Pancreas (tissue), 10 donors: ENCODE measurements around the gene CTXND1. TPM values are rescaled to one million over a fixed set of nuclear protein-coding genes. Genes with fewer than 3 reads are reported as not detected.

ENCODE experiments used
- ATAC-seq, 4 donors: fragments of 200-7000 bp; cut with Tn5 transposase; one replicate each; pipeline versions ENCODE4 v1.8.0 to v1.9.1; 2020; ENCODE audit warnings: mild to moderate bottlenecking in 4 of 4, moderate library complexity in 4 of 4
- DNase-seq, 6 donors: peaks; one replicate each; pipeline ENCODE4 v3.0.0-alpha.2; 2020
- FAIRE-seq: peaks from 2 replicates; lab custom pipeline; 2012; peaks lifted over from hg19 to GRCh38; lab: Jason Lieb, UNC
- H3K27ac ChIP-seq, 4 donors: fragments of 200-600 bp; sonication (generic); 1 replicate in 3 of 4; 2 replicates in 1 of 4; pipeline versions ENCODE4 v1.5.0 to v1.8.0; 2020
- H3K27me3 ChIP-seq, 4 donors: fragments of 200-600 bp; one replicate each; pipeline ENCODE4 v1.8.0; 2021
- H3K36me3 ChIP-seq, 3 donors: fragments of 200-600 bp; sonication (generic) in 1 of 3; one replicate each; pipeline versions ENCODE4 v1.5.0 to v1.8.0; 2020 to 2021
- H3K4me1 ChIP-seq, 3 donors: fragments of 200-600 bp; one replicate each; pipeline ENCODE4 v1.8.0; 2021
- H3K4me3 ChIP-seq, 4 donors: fragments of 200-600 bp; sonication (generic) in 2 of 4; one replicate each; pipeline versions ENCODE4 v1.5.0 to v1.8.0; 2020 to 2021
- H3K9me3 ChIP-seq, 4 donors: fragments of 200-600 bp; one replicate each; pipeline ENCODE4 v1.8.0; 2021
- CTCF ChIP-seq, 4 donors: fragments of 200-600 bp; sonication (generic) in 3 of 4; IDR thresholded peaks; one replicate each; pipeline versions ENCODE4 v1.5.0 to v1.8.0; 2021; ENCODE audit warnings: antibody characterized with exemption in 4 of 4
- WGBS, 2 donors: extraction: QIAGEN DNeasy Blood & Tissue Kit; methylation state at CpG; one replicate each; pipeline ENCODE4 v1.1.7; 2013; 5-methylcytosine and 5-hydroxymethylcytosine counted together
- intact Hi-C, 3 donors: fragments of 100-400 bp; cut with DNase I; formaldehyde crosslinking; loops; one replicate each; pipeline versions ENCODE4 v1.11.1 to v1.14.2; 2022
- polyA plus RNA-seq, 2 donors: library from polyadenylated mRNA; stranded (reverse); fragments of 200-250 nt; gene quantifications; one replicate each; pipeline ENCODE4 v1.2.3, GENCODE V29; 2013
- total RNA-seq, 6 donors: library from RNA; stranded (reverse); fragmentation: NEBNext Ultra II Directional in 4 of 6; extraction: Animal tissue kit (Norgen Biotek cat#: 25700) in 4 of 6; gene quantifications; one replicate each; pipeline versions ENCODE4 v1.2.1 to v1.2.4, GENCODE V29; 2021 to 2023
- donor health status: healthy with polysubstance abuse.
- donor health status: DM: no; HTN: no; CAD: no; lungs with moderate emphysema.
- donor health status: DM: no; HTN: no; CAD: no.
- donor health status: control.
- donor health status: control.
- donor health status: Bipolar disorder and iron deficiency.
- donor health status: DM: yes; HTN: yes; CAD: no.
- donor health status: DM: no; HTN: no; CAD: no.
- donor health status: DM: no; HTN: no; CAD: no.
- donor health status: DM: yes; HTN: yes; CAD: no.

Gene CTXND1
- total and polyA plus RNA-seq, 8 donors = 0.37 to 1.4 (median 0.61) TPM

DNA sequence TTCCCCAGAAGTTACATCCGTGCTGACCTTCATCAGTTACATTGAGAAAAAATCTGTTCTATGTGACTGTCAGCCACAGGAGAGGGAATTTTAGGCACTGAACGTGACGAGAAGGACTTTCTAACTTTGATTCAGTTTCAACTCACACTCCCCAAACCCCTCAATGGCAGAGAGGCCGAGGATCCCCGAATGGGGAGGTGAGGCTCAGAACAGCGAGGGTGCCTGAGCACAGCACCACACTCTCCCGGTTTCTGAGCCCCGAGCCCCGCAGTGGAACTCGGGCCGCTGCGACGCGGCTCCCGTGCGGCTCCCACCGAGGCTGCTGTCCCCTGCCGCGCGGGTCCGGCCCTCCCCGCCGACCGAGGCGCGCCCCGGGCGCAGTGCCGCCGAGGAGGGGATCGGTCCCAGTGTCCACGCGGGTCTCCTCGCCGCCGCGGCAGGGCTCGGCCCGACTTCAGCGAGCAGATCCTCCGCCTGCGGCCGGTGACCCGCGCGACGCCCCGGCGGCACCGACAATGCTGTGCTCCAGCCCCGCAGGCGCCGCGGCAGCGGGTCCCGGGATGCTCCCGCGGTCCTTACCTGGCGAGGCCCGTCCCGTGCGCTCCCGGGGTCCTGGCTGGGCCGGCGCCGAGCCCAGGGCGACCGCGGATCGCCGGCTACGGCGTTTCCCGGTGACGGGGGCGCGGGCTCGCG is 439 bp downstream of the CTXND1 start:
- peak overlapping the region in 3 of 4 donors; percentile 34 to 55 (median 46) for H3K27ac ChIP-seq
- 1% methylated on average over 73 to 79 of the region's 79 CpGs for WGBS, 2 donors
- no peaks in the 10 kb centered on the region for H3K36me3 ChIP-seq
- TF ChIP-seq CTCF (IDR thresholded peaks at IDR 0.05) = no peak
- H3K4me1 ChIP-seq = peaks cover 0 to 13% (median 10%) of the 10 kb centered on the region in 3 donors
- no peaks in the 10 kb centered on the region for H3K9me3 ChIP-seq
- intact Hi-C loops = no loop called here
- peak in 4 of 6 donors; percentile 11 to 76 (median 48) for DNase-seq
- peaks cover 0 to 9% (median 0%) of the 10 kb centered on the region in 4 donors for H3K27me3 ChIP-seq
- peak overlapping the region; percentile 6 to 54 (median 38) for H3K4me3 ChIP-seq
- ATAC-seq = peak; percentile 56 to 66 (median 61)
- FAIRE-seq = no peak

GRCh38 chr15:80250614-80251427 is 1.2 kb downstream of the CTXND1 start:
- no peak for FAIRE-seq
- WGBS, 2 donors = 60 to 64% methylated on average over 20 of the region's 20 CpGs
- Histone ChIP-seq H3K27me3 (peaks cover 0 to 9% (median 0%) of the 10 kb centered on the region in 4 donors), H3K36me3 (no peaks in the 10 kb centered on the region), H3K9me3 (no peaks in the 10 kb centered on the region), H3K4me3 (peak overlapping the region in 2 of 4 donors; percentile 46 to 54), H3K27ac (peak overlapping the region in 2 of 4 donors; percentile 34 to 55), H3K4me1 (peaks cover 0 to 13% (median 10%) of the 10 kb centered on the region in 3 donors)
- peak in 2 of 4 donors; percentile 16 to 33 for ATAC-seq
- TF ChIP-seq CTCF (IDR thresholded peaks at IDR 0.05) = no peak
- DNase-seq = no peak
- intact Hi-C loops = no loop called here

DNA sequence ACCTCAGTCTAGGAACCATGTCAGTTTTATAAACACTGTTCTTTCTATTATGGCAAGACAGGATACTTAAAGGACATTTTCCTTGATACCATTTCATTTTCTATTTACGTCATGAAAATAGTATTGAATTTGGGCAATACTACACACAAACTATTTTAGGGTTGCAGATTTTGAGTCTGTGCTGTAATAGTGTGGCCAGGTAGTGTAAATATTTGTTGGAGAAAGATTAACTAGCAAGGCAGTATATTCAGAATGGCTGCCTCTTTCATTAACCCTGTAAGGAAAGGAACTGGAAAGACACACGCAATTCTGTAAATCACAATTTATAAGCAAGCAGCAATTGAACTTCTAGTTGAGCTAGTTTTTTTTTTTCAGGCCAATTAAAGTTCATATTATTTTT is 2.0 kb downstream of the CTXND1 start:
- Histone ChIP-seq H3K36me3 (no peaks in the 10 kb centered on the region), H3K27me3 (peaks cover 0 to 9% (median 0%) of the 10 kb centered on the region in 4 donors), H3K4me3 (no peak overlapping the region), H3K4me1 (peaks cover 0 to 13% (median 10%) of the 10 kb centered on the region in 3 donors), H3K27ac (peak overlapping the region in 1 of 4 donors; percentile 9), H3K9me3 (no peaks in the 10 kb centered on the region)
- intact Hi-C loops = no loop called here
- 16% methylated on average over 2 of the region's 2 CpGs for WGBS, 2 donors
- FAIRE-seq (no peak), ATAC-seq (peak; percentile 48 to 80 (median 72)), DNase-seq (no peak)
- TF ChIP-seq CTCF (IDR thresholded peaks at IDR 0.05) = no peak

DNA sequence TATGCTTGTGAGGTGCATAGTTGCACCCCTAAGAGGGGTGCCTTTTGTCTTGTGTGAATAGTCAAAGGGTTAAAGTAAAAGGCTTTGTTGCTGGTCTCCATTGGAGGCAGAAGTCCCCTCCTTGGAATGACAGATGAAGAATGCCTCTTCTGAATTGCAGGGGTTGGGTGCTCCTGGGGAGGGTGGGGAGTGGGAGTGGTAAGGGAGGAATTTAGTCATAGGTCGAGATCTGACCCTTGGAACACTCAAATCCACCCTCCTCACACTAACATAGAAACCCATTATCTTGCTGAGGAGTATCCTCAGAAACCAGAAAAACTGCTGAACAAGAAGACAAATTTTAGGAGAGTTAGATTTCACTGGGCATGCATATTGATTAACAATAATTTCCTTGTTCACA is 4.7 kb downstream of the CTXND1 start:
- Histone ChIP-seq H3K36me3 (no peaks in the 10 kb centered on the region), H3K4me1 (peaks cover 0 to 13% (median 10%) of the 10 kb centered on the region in 3 donors), H3K9me3 (no peaks in the 10 kb centered on the region), H3K27ac (no peak overlapping the region), H3K4me3 (no peak overlapping the region), H3K27me3 (no peaks in the 10 kb centered on the region)
- WGBS, 2 donors = 45 to 85% methylated on average over 1 of the region's 1 CpG
- TF ChIP-seq CTCF (IDR thresholded peaks at IDR 0.05) = no peak
- no peak for FAIRE-seq
- DNase-seq = no peak
- ATAC-seq = no peak
- intact Hi-C loops = no loop called here
